GM12878 (cell line): ENCODE data around the gene ARHGAP22. TPM values are rescaled to one million over a fixed set of nuclear protein-coding genes. Genes with fewer than 3 reads are reported as not detected.

ENCODE experiments used
- ATAC-seq: fragments of 200-7000 bp; cut with Tn5 transposase; 3 replicates; pipeline ENCODE4 v1.9.1; 2020; ENCODE audit warnings: mild to moderate bottlenecking, moderate library complexity
- BruUV-seq: library from RNA; stranded (reverse); fragments of 400-500 nt; replicated peaks from 2 replicates; lab custom pipeline; 2021; lab: Mats Ljungman, UMichigan
- CTCF ChIA-PET: fragments of 300-600 bp; sonication (Branson Sonifier 250); formaldehyde crosslinking; extraction: SDS; loops from one replicate; lab custom pipeline; 2021; ENCODE audit warnings: inconsistent platforms; lab: Yijun Ruan, JAX
- POLR2A ChIA-PET: fragments of 350-600 bp; formaldehyde crosslinking; extraction: SDS; loops from one replicate; lab custom pipeline; 2021; ENCODE audit warnings: inconsistent platforms; lab: Charles Lee
- RAD21 ChIA-PET: fragments of 300-600 bp; sonication (Branson Sonifier 250); formaldehyde crosslinking; loops from one replicate; lab custom pipeline; 2023; ENCODE audit warnings: antibody characterized with exemption; ENCODE audit not compliant: unreplicated experiment; lab: Charles Lee
- SMC1A ChIA-PET: fragments of 300-600 bp; sonication (Branson Sonifier 250); formaldehyde crosslinking; loops from one replicate; lab custom pipeline; 2023; ENCODE audit not compliant: unreplicated experiment, uncharacterized antibody; lab: Charles Lee
- DNase-seq: peaks from one replicate; pipeline ENCODE4 v3.0.0-alpha.2; 2011; ENCODE audit warnings: low read depth, low spot score
- FAIRE-seq: peaks from 3 replicates; lab custom pipeline; 2011; peaks lifted over from hg19 to GRCh38; lab: Jason Lieb, UNC
- H2AFZ ChIP-seq: 2 replicates; pipeline ENCODE4 v1.6.0; 2011; ENCODE audit warnings: low read depth, low read length, control low read depth; ENCODE audit not compliant: control insufficient read depth
- H3K27ac ChIP-seq: 2 replicates; pipeline ENCODE4 v1.5.1; 2011; ENCODE audit warnings: control low read depth; ENCODE audit not compliant: control insufficient read depth, insufficient read depth
- H3K27me3 ChIP-seq, 2 experiments: replicated peaks in 1 of 2; 2 replicates each; pipeline versions ENCODE4 v1.6.0 to v1.6.1; 2011; ENCODE audit warnings: low read length in 1 of 2; ENCODE audit not compliant: control insufficient read depth in 2 of 2, insufficient read depth in 2 of 2
- H3K36me3 ChIP-seq, 2 experiments: 2 replicates each; pipeline ENCODE4 v1.5.1; 2011; ENCODE audit warnings: low read length in 1 of 2; ENCODE audit not compliant: control insufficient read depth in 2 of 2, insufficient read depth in 2 of 2
- H3K4me1 ChIP-seq: 2 replicates; pipeline ENCODE4 v1.6.1; 2011; ENCODE audit warnings: mild to moderate bottlenecking, low read length, moderate library complexity, mixed read lengths; ENCODE audit not compliant: control insufficient read depth, insufficient read depth
- H3K4me2 ChIP-seq: 2 replicates; pipeline ENCODE4 v1.6.0; 2011; ENCODE audit warnings: control low read depth; ENCODE audit not compliant: control insufficient read depth, insufficient read depth
- H3K4me3 ChIP-seq: fragments of 200-600 bp; sonication (generic); 2 replicates; pipeline ENCODE4 v1.5.1; 2016
- H3K79me2 ChIP-seq: 2 replicates; pipeline ENCODE4 v1.6.0; 2011; ENCODE audit warnings: low read length; ENCODE audit not compliant: control insufficient read depth, insufficient read depth
- H3K9ac ChIP-seq: 2 replicates; pipeline ENCODE4 v1.8.0; 2011; ENCODE audit warnings: low read length, control low read depth, mixed read lengths; ENCODE audit not compliant: control insufficient read depth, insufficient read depth
- H3K9me3 ChIP-seq: replicated peaks from 3 replicates; pipeline ENCODE4 v1.5.1; 2011; ENCODE audit warnings: mild to moderate bottlenecking, low read length; ENCODE audit not compliant: control insufficient read depth, insufficient read depth
- H4K20me1 ChIP-seq: 2 replicates; pipeline ENCODE4 v1.6.0; 2011; ENCODE audit not compliant: control insufficient read depth, insufficient read depth
- BCL11A ChIP-seq: IDR thresholded peaks from 2 replicates; pipeline ENCODE4 v1.6.1; 2011; ENCODE audit warnings: low read depth, low read length
- CREB1 ChIP-seq: IDR thresholded peaks from 2 replicates; pipeline ENCODE4 v1.6.1; 2012; ENCODE audit warnings: low read depth, mild to moderate bottlenecking, inconsistent platforms
- CREM ChIP-seq: IDR thresholded peaks from 2 replicates; pipeline ENCODE4 v1.6.1; 2014; ENCODE audit warnings: antibody characterized with exemption, low read depth
- DPF2 ChIP-seq: fragments of 450-650 bp; IDR thresholded peaks from 2 replicates; pipeline ENCODE4 v1.6.1; 2017; ENCODE audit warnings: mild to moderate bottlenecking
- EP300 ChIP-seq, 2 experiments: fragments of 150-350 bp in 1 of 2; IDR thresholded peaks; 2 replicates each; pipeline ENCODE4 v1.6.1; 2011 to 2012; ENCODE audit warnings: low read depth in 2 of 2, low read length in 2 of 2, borderline replicate concordance in 1 of 2, improper control_type of control experiment in 1 of 2, inconsistent platforms in 1 of 2; ENCODE audit not compliant: control insufficient read depth in 1 of 2
- IRF5 ChIP-seq: fragments of 450-650 bp; IDR thresholded peaks from 2 replicates; pipeline ENCODE4 v1.6.1; 2017; ENCODE audit warnings: borderline replicate concordance
- MYB ChIP-seq: fragments of 150-350 bp; IDR thresholded peaks from 2 replicates; pipeline ENCODE4 v1.6.1; 2014; ENCODE audit warnings: mild to moderate bottlenecking, low read depth, low read length, borderline replicate concordance
- NFXL1 ChIP-seq: fragments of 450-650 bp; IDR thresholded peaks from 2 replicates; pipeline ENCODE4 v1.6.1; 2017; ENCODE audit warnings: antibody characterized with exemption, mild to moderate bottlenecking, borderline replicate concordance
- POLR2A ChIP-seq: IDR thresholded peaks from 2 replicates; pipeline ENCODE4 v1.6.1; 2011; ENCODE audit warnings: low read depth, mild to moderate bottlenecking, low read length
- POU2F2 ChIP-seq: IDR thresholded peaks from 3 replicates; pipeline ENCODE4 v1.6.1; 2011; ENCODE audit warnings: low read depth, mild to moderate bottlenecking, low read length, borderline replicate concordance
- RCOR1 ChIP-seq: conservative IDR thresholded peaks from 2 replicates; pipeline ENCODE4 v1.6.1; 2012; ENCODE audit warnings: low read depth, low read length, improper control_type of control experiment
- RFX5 ChIP-seq: IDR thresholded peaks from 2 replicates; pipeline ENCODE4 v1.6.1; 2011; ENCODE audit warnings: low read depth, low read length, improper control_type of control experiment
- SPI1 ChIP-seq: IDR thresholded peaks from 2 replicates; pipeline ENCODE4 v1.6.1; 2011; ENCODE audit warnings: low read depth, mild to moderate bottlenecking, low read length, moderate library complexity, borderline replicate concordance; ENCODE audit not compliant: insufficient read depth
- SREBF1 ChIP-seq: IDR thresholded peaks from 2 replicates; pipeline ENCODE4 v1.6.1; 2012; ENCODE audit warnings: mild to moderate bottlenecking, low read length
- SREBF2 ChIP-seq: IDR thresholded peaks from 2 replicates; pipeline ENCODE4 v1.6.1; 2012; ENCODE audit warnings: mild to moderate bottlenecking, low read length
- STAT1 ChIP-seq: fragments of 450-650 bp; conservative IDR thresholded peaks from 2 replicates; pipeline ENCODE4 v1.6.1; 2014; ENCODE audit warnings: antibody characterized with exemption, mild to moderate bottlenecking
- STAT3 ChIP-seq: IDR thresholded peaks from 2 replicates; pipeline ENCODE4 v1.6.1; 2011; ENCODE audit warnings: low read depth, low read length, improper control_type of control experiment
- WGBS: methylation state at CpG from one replicate; pipeline ENCODE4 v1.1.6; 2016; ENCODE audit warnings: low lambda C conversion rate; ENCODE audit not compliant: insufficient replicate concordance, insufficient coverage; ENCODE audit errors: missing lambda C conversion rate; 5-methylcytosine and 5-hydroxymethylcytosine counted together
- in situ Hi-C: fragments of 300-500 bp; cut with MboI; formaldehyde crosslinking; loops from 9 replicates; pipeline ENCODE4 v1.14.3; 2018; ENCODE audit warnings: mixed read lengths
- intact Hi-C: fragments of 100-400 bp; cut with micrococcal nuclease; formaldehyde crosslinking; loops from one replicate; pipeline ENCODE4 v1.14.2; 2022; ENCODE audit not compliant: unreplicated experiment
- polyA plus RNA-seq, 11 experiments: library from polyadenylated mRNA; depleted of rRNA in 4 of 11; unstranded in 6 of 11; stranded (reverse) in 5 of 11; fragments of >200 nt; fragmentation: Nextera tagmentation in 4 of 11; fragmentation: Illumina TruSeq in 1 of 11; extraction: Ambion mirVana in 4 of 11; extraction: Trizol in 1 of 11; gene quantifications; 1 replicate in 1 of 11; 2 replicates in 10 of 11; pipeline versions ENCODE4 v1.2.1 to v1.2.3, GENCODE V29; 2011 to 2016; ENCODE audit warnings: inconsistent platforms in 2 of 11, missing spikeins in 2 of 11, low read depth in 1 of 11
- total RNA-seq, 4 experiments: library from RNA; depleted of rRNA in 3 of 4; stranded (reverse); fragments of >200 nt in 3 of 4; fragmentation: Illumina TruSeq in 1 of 4; extraction: Trizol in 1 of 4; gene quantifications; 2 replicates each; pipeline versions ENCODE4 v1.2.1 to v1.2.3, GENCODE V29; 2013 to 2021

ARHGAP22 gene
- total and polyA plus RNA-seq, 10 of the 15 experiments (the other 5 are each of a cell fraction or from before 2014, with no cell fraction given), result 0.07 to 0.61 (median 0.18) TPM; not detected in 5

GRCh38 chr10:48478980-48479811 lies 125.7 kb downstream of the ARHGAP22 start (continued):
- no peak for TF ChIP-seq IRF5
- TF ChIP-seq EP300 (IDR thresholded peaks at IDR 0.05; ENCODE audit: borderline replicate concordance in 1 of 2, control insufficient read depth in 1 of 2, low read depth in 2 of 2, low read length in 2 of 2), result no peak
- TF ChIP-seq POLR2A, result no peak
- no peak for TF ChIP-seq SREBF1
- TF ChIP-seq BCL11A, result no peak

- in situ Hi-C loops, result no loop called here
Measured at GRCh38 chr10:48478469-48478868, 126.4 kb downstream of the ARHGAP22 start.

More at GRCh38 chr10:48478469-48478868, 126.4 kb downstream of the ARHGAP22 start:
- no peaks in the 10 kb centered on the region for H3K36me3 ChIP-seq
- WGBS, result 51% methylated on average over 5 of the region's 5 CpGs
- ChIA-PET CTCF (no interaction called here), POLR2A (no interaction called here), SMC1A (no interaction called here), RAD21 (no interaction called here)
- no peak overlapping the region for H3K27ac ChIP-seq
- H3K4me3 ChIP-seq, result no peak overlapping the region
- TF ChIP-seq NFXL1 (no peak), MYB (no peak), POU2F2 (no peak), SPI1 (no peak), DPF2 (no peak), CREB1 (no peak), STAT3 (no peak), SREBF2 (no peak), CREM (no peak), RFX5 (no peak), RCOR1 (no peak), STAT1 (no peak)
- no peaks in the 10 kb centered on the region; a peak in 2 of 4 replicates for H3K27me3 ChIP-seq
- FAIRE-seq, result no peak
- DNase-seq, result no peak
- no peak overlapping the region for H3K4me2 ChIP-seq
- no peaks in the 10 kb centered on the region for H3K9me3 ChIP-seq
- no peaks in the 10 kb centered on the region for H4K20me1 ChIP-seq
- no peaks in the 10 kb centered on the region for H3K4me1 ChIP-seq
- intact Hi-C loops, result no loop called here
- H2AFZ ChIP-seq, result no peak overlapping the region
- no peak for ATAC-seq
- BruUV-seq, result no TSS peak
- H3K79me2 ChIP-seq, result no peaks in the 10 kb centered on the region
- H3K9ac ChIP-seq, result no peak overlapping the region
